Measurements from ENCODE around the gene HOXC4. TPM values are rescaled to one million over a fixed set of nuclear protein-coding genes. Genes with fewer than 3 reads are reported as not detected.

HOXC4 gene
- total RNA-seq, 1 donor from 2014 or later: 1.2 TPM

DNA sequence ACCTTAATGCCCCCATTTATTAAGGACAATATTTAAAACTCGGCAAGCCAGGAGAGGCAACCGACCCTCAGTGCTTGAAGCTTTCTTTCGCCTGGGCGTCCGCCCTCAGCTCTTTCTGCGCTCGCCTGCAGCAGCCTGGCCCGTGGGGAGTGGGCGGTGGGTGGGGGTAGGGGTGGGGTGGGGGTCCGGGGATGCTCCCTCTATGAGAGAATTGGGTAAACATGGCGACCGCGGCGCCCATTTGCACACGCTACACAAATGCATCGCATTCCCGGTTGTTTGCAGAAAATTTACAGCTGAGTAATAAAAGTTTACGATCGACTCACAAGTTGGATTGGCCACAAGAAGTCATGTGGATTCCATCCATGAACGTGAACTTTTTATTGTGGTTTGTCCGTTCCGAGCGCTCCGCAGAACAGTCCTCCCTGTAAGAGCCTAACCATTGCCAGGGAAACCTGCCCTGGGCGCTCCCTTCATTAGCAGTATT, 37.1 kb upstream of the HOXC4 start:
- TF ChIP-seq POLR2A (IDR thresholded peaks at IDR 0.05) (no peak), POLR2AphosphoS5 (IDR thresholded peaks at IDR 0.05; ENCODE audit: insufficient read depth in 1 of 2, low read depth in 1 of 2) (no peak)
- TF ChIP-seq, protein P1, sequence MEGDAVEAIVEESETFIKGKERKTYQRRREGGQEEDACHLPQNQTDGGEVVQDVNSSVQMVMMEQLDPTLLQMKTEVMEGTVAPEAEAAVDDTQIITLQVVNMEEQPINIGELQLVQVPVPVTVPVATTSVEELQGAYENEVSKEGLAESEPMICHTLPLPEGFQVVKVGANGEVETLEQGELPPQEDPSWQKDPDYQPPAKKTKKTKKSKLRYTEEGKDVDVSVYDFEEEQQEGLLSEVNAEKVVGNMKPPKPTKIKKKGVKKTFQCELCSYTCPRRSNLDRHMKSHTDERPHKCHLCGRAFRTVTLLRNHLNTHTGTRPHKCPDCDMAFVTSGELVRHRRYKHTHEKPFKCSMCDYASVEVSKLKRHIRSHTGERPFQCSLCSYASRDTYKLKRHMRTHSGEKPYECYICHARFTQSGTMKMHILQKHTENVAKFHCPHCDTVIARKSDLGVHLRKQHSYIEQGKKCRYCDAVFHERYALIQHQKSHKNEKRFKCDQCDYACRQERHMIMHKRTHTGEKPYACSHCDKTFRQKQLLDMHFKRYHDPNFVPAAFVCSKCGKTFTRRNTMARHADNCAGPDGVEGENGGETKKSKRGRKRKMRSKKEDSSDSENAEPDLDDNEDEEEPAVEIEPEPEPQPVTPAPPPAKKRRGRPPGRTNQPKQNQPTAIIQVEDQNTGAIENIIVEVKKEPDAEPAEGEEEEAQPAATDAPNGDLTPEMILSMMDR (IDR thresholded peaks at IDR 0.05): no peak
- H3K9me3 ChIP-seq: no peaks in the 10 kb centered on the region
- H3K36me3 ChIP-seq: no peaks in the 10 kb centered on the region
- H3K4me3 ChIP-seq: peak overlapping the region in 1 of 2 donors; percentile 27
- H3K4me1 ChIP-seq: peaks cover 39% of the 10 kb centered on the region
- intact Hi-C loops (cut with DNase I): loop anchor here (5.0 kb wide), 1 partner anchor 111 kb away; no protein-coding TSS in a partner anchor
- peaks cover 29% of the 10 kb centered on the region for H3K27me3 ChIP-seq
- H3K27ac ChIP-seq: no peak overlapping the region
- no peak for DNase-seq (ENCODE audit: extremely low spot score in 2 of 2)

DNA sequence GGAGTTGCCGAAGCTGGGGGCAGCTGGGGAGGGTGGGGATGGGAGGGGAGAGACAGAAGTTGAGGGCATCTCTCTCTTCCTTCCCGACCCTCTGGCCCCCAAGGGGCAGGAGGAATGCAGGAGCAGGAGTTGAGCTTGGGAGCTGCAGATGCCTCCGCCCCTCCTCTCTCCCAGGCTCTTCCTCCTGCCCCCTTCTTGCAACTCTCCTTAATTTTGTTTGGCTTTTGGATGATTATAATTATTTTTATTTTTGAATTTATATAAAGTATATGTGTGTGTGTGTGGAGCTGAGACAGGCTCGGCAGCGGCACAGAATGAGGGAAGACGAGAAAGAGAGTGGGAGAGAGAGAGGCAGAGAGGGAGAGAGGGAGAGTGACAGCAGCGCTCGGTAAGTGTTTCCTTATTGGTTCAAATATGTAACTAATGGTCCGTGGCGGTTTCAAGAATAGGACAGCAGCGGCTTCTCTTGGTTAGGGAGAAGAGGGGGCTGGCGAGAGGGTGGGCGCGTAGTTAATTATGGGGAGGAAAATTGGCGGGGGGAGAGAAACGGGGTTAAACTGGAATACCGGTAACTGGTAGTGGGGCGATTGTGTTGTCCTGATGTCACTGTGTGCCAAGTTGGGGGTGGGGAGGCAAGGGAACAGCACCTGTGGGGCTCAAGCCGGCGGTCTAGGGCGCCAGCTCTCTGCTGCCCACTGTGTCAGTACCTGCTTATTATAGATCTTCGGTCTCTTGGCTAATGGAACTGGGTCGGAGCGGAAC, 36.4 kb upstream of the HOXC4 start:
- no peaks in the 10 kb centered on the region for H3K9me3 ChIP-seq
- peak overlapping the region; percentile 27 to 38 for H3K4me3 ChIP-seq
- peaks cover 39% of the 10 kb centered on the region for H3K4me1 ChIP-seq
- H3K27me3 ChIP-seq: peaks cover 29% of the 10 kb centered on the region
- H3K36me3 ChIP-seq: no peaks in the 10 kb centered on the region
- intact Hi-C loops (cut with DNase I): loop anchor here (5.0 kb wide), 1 partner anchor 110 kb away; no protein-coding TSS in a partner anchor
- no peak for DNase-seq (ENCODE audit: extremely low spot score in 2 of 2)
- no peak for TF ChIP-seq POLR2AphosphoS5 (IDR thresholded peaks at IDR 0.05; ENCODE audit: insufficient read depth in 1 of 2, low read depth in 1 of 2)
- no peak for TF ChIP-seq POLR2A (IDR thresholded peaks at IDR 0.05)
- TF ChIP-seq, protein P1 (IDR thresholded peaks at IDR 0.05): no peak
- no peak overlapping the region for H3K27ac ChIP-seq

DNA sequence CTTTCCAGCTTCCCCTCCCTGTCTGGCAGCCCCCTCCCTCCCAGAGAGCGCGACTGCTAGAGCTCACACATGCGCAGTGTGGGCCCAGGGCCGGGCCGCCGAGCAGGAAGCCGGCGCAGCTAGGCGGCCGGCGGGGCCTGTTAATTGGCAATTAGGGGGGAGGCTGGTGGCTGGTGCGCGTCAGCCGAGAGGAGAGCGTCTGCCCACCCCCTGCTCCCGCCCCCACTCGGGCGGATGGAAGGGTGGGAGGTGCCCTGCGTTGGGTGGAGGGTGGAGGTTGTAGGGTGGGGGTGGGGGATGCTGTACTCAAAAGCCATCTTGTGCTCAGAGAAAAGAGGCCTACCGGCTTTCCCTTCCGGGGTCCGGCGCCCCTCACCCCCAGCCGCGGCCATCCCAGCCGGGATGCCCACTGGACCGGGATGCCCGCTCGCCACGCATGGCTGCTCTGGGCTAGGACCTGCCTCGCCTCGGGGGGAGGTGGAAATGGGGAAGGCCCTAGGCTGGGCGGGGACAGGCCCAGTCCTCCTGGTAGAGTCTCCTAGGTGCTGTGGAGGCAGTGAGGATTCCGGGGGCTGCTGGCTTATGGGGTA, 35.7 kb upstream of the HOXC4 start:
- Histone ChIP-seq H3K9me3 (no peaks in the 10 kb centered on the region), H3K27me3 (peaks cover 29% of the 10 kb centered on the region), H3K27ac (no peak overlapping the region), H3K4me1 (peaks cover 39% of the 10 kb centered on the region), H3K4me3 (peak overlapping the region; percentile 27 to 38), H3K36me3 (no peaks in the 10 kb centered on the region)
- DNase-seq (ENCODE audit: extremely low spot score in 2 of 2): no peak
- TF ChIP-seq POLR2A (IDR thresholded peaks at IDR 0.05): no peak
- TF ChIP-seq, protein P1 (IDR thresholded peaks at IDR 0.05): no peak
- no peak for TF ChIP-seq POLR2AphosphoS5 (IDR thresholded peaks at IDR 0.05; ENCODE audit: insufficient read depth in 1 of 2, low read depth in 1 of 2)
- intact Hi-C loops (cut with DNase I): loop anchor here (5.0 kb wide), 1 partner anchor 109 kb away; no protein-coding TSS in a partner anchor

DNA sequence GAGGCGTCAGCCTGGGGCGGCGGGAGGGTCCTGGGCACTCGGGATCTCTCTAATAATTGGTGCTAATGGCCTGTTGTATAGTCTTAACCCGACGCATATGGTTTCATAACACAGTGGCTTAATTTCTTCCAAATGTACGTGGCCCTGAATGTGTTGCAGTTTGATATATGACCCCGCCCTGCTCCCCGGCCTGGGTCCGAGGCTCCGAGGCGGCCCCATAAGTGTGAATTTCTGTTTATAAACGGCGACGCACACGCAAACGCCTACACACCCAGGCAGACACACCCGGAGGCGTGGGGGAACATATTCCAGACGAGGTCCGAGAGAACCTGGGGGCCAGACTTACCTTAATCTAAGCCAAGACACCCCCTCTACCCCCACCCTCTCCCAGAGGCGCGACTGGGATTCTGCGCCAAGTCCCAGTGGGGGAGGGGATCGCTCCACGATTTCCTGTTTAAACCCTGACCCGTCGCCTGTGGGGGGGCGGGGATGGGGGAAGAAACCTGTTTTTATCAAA, 35.1 kb upstream of the HOXC4 start:
- peaks cover 39% of the 10 kb centered on the region for H3K4me1 ChIP-seq
- H3K4me3 ChIP-seq: peak overlapping the region; percentile 27 to 38
- H3K9me3 ChIP-seq: no peaks in the 10 kb centered on the region
- H3K36me3 ChIP-seq: no peaks in the 10 kb centered on the region
- no peak overlapping the region for H3K27ac ChIP-seq
- intact Hi-C loops (cut with DNase I): loop anchor here (5.0 kb wide), 1 partner anchor 109 kb away; no protein-coding TSS in a partner anchor
- H3K27me3 ChIP-seq: peaks cover 35% of the 10 kb centered on the region
- no peak for DNase-seq (ENCODE audit: extremely low spot score in 2 of 2)
- TF ChIP-seq POLR2AphosphoS5 (IDR thresholded peaks at IDR 0.05; ENCODE audit: insufficient read depth in 1 of 2, low read depth in 1 of 2): no peak
- TF ChIP-seq, protein P1 (IDR thresholded peaks at IDR 0.05): no peak
- TF ChIP-seq POLR2A (IDR thresholded peaks at IDR 0.05): no peak

Measured in vagina (tissue), 2 donors.